Measurements from ENCODE around the gene SPI1. TPM values are rescaled to one million over a fixed set of nuclear protein-coding genes. Genes with fewer than 3 reads are reported as not detected.
A peak's percentile ranks its signal among the peaks of the same experiment; 100 is the strongest.

Gene SPI1
- total RNA-seq, 5 donors from 2014 or later (not counting 1 experiment from before 2014, with no cell fraction given): 1.8 to 5.8 (median 2.1) TPM

GRCh38 chr11:47394322-47395222 is 16.2 kb upstream of the SPI1 start:
- Histone ChIP-seq H3K4me1 (ENCODE audit: control insufficient read depth in 1 of 2, extremely low read depth in 1 of 2, insufficient read depth in 2 of 2, low read length in 2 of 2) (peaks cover 14 to 67% of the 10 kb centered on the region in 2 experiments), H3K27me3 (replicated peaks in 1 of 2; ENCODE audit: control insufficient read depth in 2 of 2, extremely low read depth in 1 of 2, insufficient read depth in 2 of 2, low read length in 1 of 2) (no peaks in the 10 kb centered on the region), H3K27ac (ENCODE audit: low read length) (peak overlapping the region; percentile 92), H3K36me3 (ENCODE audit: control insufficient read depth in 2 of 2, extremely low read depth in 1 of 2, insufficient read depth in 1 of 2, low read length in 1 of 2) (no peaks in the 10 kb centered on the region), H3K4me3 (ENCODE audit: control insufficient read depth in 1 of 2, extremely low read depth in 1 of 2, low read length in 1 of 2) (peak overlapping the region; percentile 45 to 53), H3K9me3 (no peaks in the 10 kb centered on the region)
- Mint-ChIP-seq H3K4me3 (peak overlapping the region; percentile 36 to 67 (median 49)), H3K36me3 (no peaks in the 10 kb centered on the region), H3K4me1 (peaks cover 43 to 62% (median 51%) of the 10 kb centered on the region in 3 donors), H3K27me3 (no peaks in the 10 kb centered on the region), H3K27ac (peak overlapping the region; percentile 96 to 97), H3K9me3 (no peaks in the 10 kb centered on the region)
- POLR2A ChIA-PET: no interaction called here
- ATAC-seq (replicated peaks in 1 of 4): peak; percentile 75 to 95 (median 90)
- peak in 34 of 35 experiments; percentile 28 to 74 (median 48) for DNase-seq
- 11% methylated on average over 25 of the region's 39 CpGs for WGBS (ENCODE audit: insufficient coverage)
- CTCF ChIA-PET: no interaction called here

- ATAC-seq (replicated peaks in 1 of 4) (no peak), DNase-seq (no peak)
- Mint-ChIP-seq H3K4me1 (peaks cover 45 to 65% (median 53%) of the 10 kb centered on the region in 3 donors), H3K27ac (peak overlapping the region; percentile 96 to 97), H3K9me3 (no peaks in the 10 kb centered on the region), H3K36me3 (no peaks in the 10 kb centered on the region), H3K27me3 (no peaks in the 10 kb centered on the region), H3K4me3 (peak overlapping the region in 2 of 3 donors; percentile 36 to 67)
- Histone ChIP-seq H3K27me3 (replicated peaks in 1 of 2; ENCODE audit: control insufficient read depth in 2 of 2, extremely low read depth in 1 of 2, insufficient read depth in 2 of 2, low read length in 1 of 2) (peaks cover 0 to 2% of the 10 kb centered on the region in 2 experiments), H3K9me3 (no peaks in the 10 kb centered on the region), H3K4me1 (ENCODE audit: control insufficient read depth in 1 of 2, extremely low read depth in 1 of 2, insufficient read depth in 2 of 2, low read length in 2 of 2) (peaks cover 14 to 67% of the 10 kb centered on the region in 2 experiments), H3K4me3 (ENCODE audit: control insufficient read depth in 1 of 2, extremely low read depth in 1 of 2, low read length in 1 of 2) (peak overlapping the region in 1 of 2 donors; percentile 45), H3K36me3 (ENCODE audit: control insufficient read depth in 2 of 2, extremely low read depth in 1 of 2, insufficient read depth in 1 of 2, low read length in 1 of 2) (no peaks in the 10 kb centered on the region), H3K27ac (ENCODE audit: low read length) (peak overlapping the region; percentile 92)
- CTCF ChIA-PET: no interaction called here
- POLR2A ChIA-PET: no interaction called here
- WGBS (ENCODE audit: insufficient coverage): 75% methylated on average over 5 of the region's 9 CpGs
These were observed 15.6 kb upstream of the SPI1 start for GRCh38 chr11:47394050-47394321.

- Histone ChIP-seq H3K27ac (ENCODE audit: low read length) (peak overlapping the region; percentile 92), H3K4me3 (ENCODE audit: control insufficient read depth in 1 of 2, extremely low read depth in 1 of 2, low read length in 1 of 2) (no peak overlapping the region), H3K9me3 (no peaks in the 10 kb centered on the region), H3K36me3 (ENCODE audit: control insufficient read depth in 2 of 2, extremely low read depth in 1 of 2, insufficient read depth in 1 of 2, low read length in 1 of 2) (no peaks in the 10 kb centered on the region), H3K27me3 (replicated peaks in 1 of 2; ENCODE audit: control insufficient read depth in 2 of 2, extremely low read depth in 1 of 2, insufficient read depth in 2 of 2, low read length in 1 of 2) (peaks cover 0 to 3% of the 10 kb centered on the region in 2 experiments), H3K4me1 (ENCODE audit: control insufficient read depth in 1 of 2, extremely low read depth in 1 of 2, insufficient read depth in 2 of 2, low read length in 2 of 2) (peaks cover 14 to 67% of the 10 kb centered on the region in 2 experiments)
- peak overlapping the region; percentile 96 to 97 for H3K27ac Mint-ChIP-seq
- ATAC-seq (replicated peaks in 1 of 4): no peak
- H3K4me3 Mint-ChIP-seq: peak overlapping the region in 1 of 3 donors; percentile 67
- CTCF ChIA-PET: interaction anchor here in 1 of 2 donors (1.2 kb wide), 1 partner anchor 20 kb away, joined by 4 read pairs; no protein-coding TSS in a partner anchor
- no peak for DNase-seq
- no peaks in the 10 kb centered on the region for H3K27me3 Mint-ChIP-seq
- 87% methylated on average over 14 of the region's 20 CpGs for WGBS (ENCODE audit: insufficient coverage)
- H3K9me3 Mint-ChIP-seq: no peaks in the 10 kb centered on the region
- POLR2A ChIA-PET: no interaction called here
- H3K36me3 Mint-ChIP-seq: no peaks in the 10 kb centered on the region
- H3K4me1 Mint-ChIP-seq: peaks cover 45 to 68% (median 53%) of the 10 kb centered on the region in 3 donors
These were observed 15.1 kb upstream of the SPI1 start for GRCh38 chr11:47393163-47394049.

- H3K27ac Mint-ChIP-seq: peak overlapping the region; percentile 49 to 62
- Histone ChIP-seq H3K27me3 (replicated peaks in 1 of 2; ENCODE audit: control insufficient read depth in 2 of 2, extremely low read depth in 1 of 2, insufficient read depth in 2 of 2, low read length in 1 of 2) (peaks cover 0 to 7% of the 10 kb centered on the region in 2 experiments), H3K36me3 (ENCODE audit: control insufficient read depth in 2 of 2, extremely low read depth in 1 of 2, insufficient read depth in 1 of 2, low read length in 1 of 2) (no peaks in the 10 kb centered on the region), H3K4me3 (ENCODE audit: control insufficient read depth in 1 of 2, extremely low read depth in 1 of 2, low read length in 1 of 2) (no peak overlapping the region), H3K9me3 (no peaks in the 10 kb centered on the region), H3K27ac (ENCODE audit: low read length) (no peak overlapping the region), H3K4me1 (ENCODE audit: control insufficient read depth in 1 of 2, extremely low read depth in 1 of 2, insufficient read depth in 2 of 2, low read length in 2 of 2) (peaks cover 14 to 74% of the 10 kb centered on the region in 2 experiments)
- CTCF ChIA-PET: interaction anchor here in 1 of 2 donors (1.1 to 1.2 kb wide), 2 partner anchors 12 to 20 kb away, joined by 3 to 4 read pairs; no protein-coding TSS in a partner anchor
- 92% methylated on average over 13 of the region's 14 CpGs for WGBS (ENCODE audit: insufficient coverage)
- H3K36me3 Mint-ChIP-seq: no peaks in the 10 kb centered on the region
- POLR2A ChIA-PET: no interaction called here
- H3K4me1 Mint-ChIP-seq: peaks cover 45 to 66% (median 50%) of the 10 kb centered on the region in 3 donors
- no peaks in the 10 kb centered on the region for H3K9me3 Mint-ChIP-seq
- ATAC-seq (replicated peaks in 1 of 4) (no peak), DNase-seq (no peak)
- no peak overlapping the region for H3K4me3 Mint-ChIP-seq
- H3K27me3 Mint-ChIP-seq: no peaks in the 10 kb centered on the region
These were observed 14.3 kb upstream of the SPI1 start for GRCh38 chr11:47392546-47393162.

- 99% methylated on average over 12 of the region's 16 CpGs for WGBS (ENCODE audit: insufficient coverage)
- Histone ChIP-seq H3K27me3 (replicated peaks in 1 of 2; ENCODE audit: control insufficient read depth in 2 of 2, extremely low read depth in 1 of 2, insufficient read depth in 2 of 2, low read length in 1 of 2) (peaks cover 0 to 7% of the 10 kb centered on the region in 2 experiments), H3K4me1 (ENCODE audit: control insufficient read depth in 1 of 2, extremely low read depth in 1 of 2, insufficient read depth in 2 of 2, low read length in 2 of 2) (peaks cover 14 to 74% of the 10 kb centered on the region in 2 experiments), H3K4me3 (ENCODE audit: control insufficient read depth in 1 of 2, extremely low read depth in 1 of 2, low read length in 1 of 2) (no peak overlapping the region), H3K9me3 (no peaks in the 10 kb centered on the region), H3K27ac (ENCODE audit: low read length) (no peak overlapping the region), H3K36me3 (ENCODE audit: control insufficient read depth in 2 of 2, extremely low read depth in 1 of 2, insufficient read depth in 1 of 2, low read length in 1 of 2) (no peaks in the 10 kb centered on the region)
- H3K4me1 Mint-ChIP-seq: peaks cover 40 to 62% (median 48%) of the 10 kb centered on the region in 3 donors
- peak overlapping the region; percentile 74 to 78 for H3K27ac Mint-ChIP-seq
- H3K9me3 Mint-ChIP-seq: no peaks in the 10 kb centered on the region
- no peak overlapping the region for H3K4me3 Mint-ChIP-seq
- H3K27me3 Mint-ChIP-seq: no peaks in the 10 kb centered on the region
- no peak for ATAC-seq (replicated peaks in 1 of 4)
- POLR2A ChIA-PET: interaction anchor here in 1 of 2 donors (0.7 kb wide), 1 partner anchor 8 kb away, joined by 10 read pairs; no protein-coding TSS in a partner anchor
- no peak for DNase-seq
- CTCF ChIA-PET: interaction anchor here in 1 of 2 donors (0.6 to 1.1 kb wide), 2 partner anchors 13 to 21 kb away, joined by 3 read pairs; no protein-coding TSS in a partner anchor
- H3K36me3 Mint-ChIP-seq: no peaks in the 10 kb centered on the region
These were observed 13.5 kb upstream of the SPI1 start for GRCh38 chr11:47391711-47392432.

Data from T-cell (primary cell).